HFF-Myc (cell line): Measurements from ENCODE around the gene ADAMTS14.
A peak's percentile ranks its signal among the peaks of the same experiment; 100 is the strongest.

Experiments used
- DNase-seq: peaks from one replicate; pipeline ENCODE4 v3.0.0-alpha.2; 2011; ENCODE audit warnings: low read depth; ENCODE audit errors: extremely low read depth
- H3K4me3 ChIP-seq: replicated peaks from 2 replicates; pipeline ENCODE4 v1.5.1; 2011; ENCODE audit warnings: low read depth, mild to moderate bottlenecking, control low read depth, low read length
- CTCF ChIP-seq: IDR thresholded peaks from 2 replicates; pipeline ENCODE4 v1.5.1; 2012; ENCODE audit warnings: mild to moderate bottlenecking, low read depth, low read length, control low read depth; ENCODE audit errors: missing control alignments

ADAMTS14 gene

GRCh38 chr10:70652761-70653657 lies 19.3 kb upstream of the ADAMTS14 start:
- peak; percentile 83 for DNase-seq
- no peak overlapping the region for H3K4me3 ChIP-seq
- no peak for TF ChIP-seq CTCF

GRCh38 chr10:70655316-70655715 lies 17.0 kb upstream of the ADAMTS14 start:
- no peak overlapping the region for H3K4me3 ChIP-seq
- DNase-seq: no peak
- no peak for TF ChIP-seq CTCF

- no peak for TF ChIP-seq CTCF
- H3K4me3 ChIP-seq: no peak overlapping the region
- peak; percentile 96 for DNase-seq
Measured at GRCh38 chr10:70656489-70656888, 15.8 kb upstream of the ADAMTS14 start.

GRCh38 chr10:70657041-70657440 lies 15.3 kb upstream of the ADAMTS14 start:
- no peak for TF ChIP-seq CTCF
- no peak for DNase-seq
- H3K4me3 ChIP-seq: no peak overlapping the region

- no peak for TF ChIP-seq CTCF
- DNase-seq: no peak
- H3K4me3 ChIP-seq: no peak overlapping the region
Measured at GRCh38 chr10:70658582-70659136, 13.6 kb upstream of the ADAMTS14 start.

GRCh38 chr10:70659306-70659705 lies 13.0 kb upstream of the ADAMTS14 start:
- no peak overlapping the region for H3K4me3 ChIP-seq
- no peak for DNase-seq
- TF ChIP-seq CTCF: no peak
